T-cell (primary cell): Measurements from ENCODE around the gene EIF4G3. TPM values are rescaled to one million over a fixed set of nuclear protein-coding genes. Genes with fewer than 3 reads are reported as not detected.

Experiments used
- ATAC-seq, 4 experiments: fragments of 200-7000 bp in 3 of 4; fragments of 150-1000 bp in 1 of 4; cut with Tn5 transposase; replicated peaks in 1 of 4; 1 replicate in 3 of 4; 2 replicates in 1 of 4; pipeline ENCODE4 v1.10.0; 2021; ENCODE audit warnings: moderate library complexity in 3 of 4, mild to moderate bottlenecking in 2 of 4, moderate number of reproducible peaks in 1 of 4
- CTCF ChIA-PET, 2 donors: fragments of 300-600 bp; sonication (Branson Sonifier 250); formaldehyde crosslinking; loops; one replicate each; lab custom pipeline; 2022; ENCODE audit warnings: antibody characterized with exemption in 2 of 2; lab: Charles Lee
- POLR2A ChIA-PET, 2 donors: fragments of 300-600 bp; sonication (Branson Sonifier 250); formaldehyde crosslinking; loops; one replicate each; lab custom pipeline; 2022; ENCODE audit warnings: antibody characterized with exemption in 2 of 2; lab: Charles Lee
- DNase-seq, 35 experiments: peaks; one replicate each; pipeline versions ENCODE4 v3.0.0 to v3.0.0-alpha.2; 2013 to 2023
- H3K27ac ChIP-seq: one replicate; pipeline ENCODE4 v1.5.1; 2013; ENCODE audit warnings: low read length
- H3K27me3 ChIP-seq, 2 experiments: replicated peaks in 1 of 2; 1 replicate in 1 of 2; 2 replicates in 1 of 2; pipeline versions ENCODE4 v1.6.1 to v1.7.0; 2013; ENCODE audit warnings: low read length in 1 of 2, mixed read lengths in 1 of 2; ENCODE audit not compliant: control insufficient read depth in 2 of 2, insufficient read depth in 2 of 2; ENCODE audit errors: extremely low read depth in 1 of 2
- H3K36me3 ChIP-seq, 2 donors: 1 replicate in 1 of 2; 2 replicates in 1 of 2; pipeline versions ENCODE4 v1.6.1 to v1.7.0; 2013; ENCODE audit warnings: low read length in 1 of 2; ENCODE audit not compliant: control insufficient read depth in 2 of 2, insufficient read depth in 1 of 2; ENCODE audit errors: extremely low read depth in 1 of 2
- H3K4me1 ChIP-seq, 2 experiments: 1 replicate in 1 of 2; 2 replicates in 1 of 2; pipeline versions ENCODE4 v1.6.1 to v1.7.0; 2013; ENCODE audit warnings: low read length in 2 of 2, mixed read lengths in 1 of 2; ENCODE audit not compliant: insufficient read depth in 2 of 2, control insufficient read depth in 1 of 2; ENCODE audit errors: extremely low read depth in 1 of 2
- H3K4me3 ChIP-seq, 2 donors: 1 replicate in 1 of 2; 2 replicates in 1 of 2; pipeline versions ENCODE4 v1.5.1 to v1.7.0; 2013; ENCODE audit warnings: mild to moderate bottlenecking in 2 of 2, low read length in 1 of 2, moderate library complexity in 1 of 2; ENCODE audit not compliant: control insufficient read depth in 1 of 2; ENCODE audit errors: extremely low read depth in 1 of 2
- H3K9me3 ChIP-seq: 2 replicates; pipeline ENCODE4 v1.7.0; 2013
- H3K27ac Mint-ChIP-seq, 2 donors: one replicate each; pipeline ENCODE4 v1.8.0; 2020 to 2021; ENCODE audit warnings: mild to moderate bottlenecking in 2 of 2, mixed read lengths in 2 of 2
- H3K27me3 Mint-ChIP-seq, 2 donors: one replicate each; pipeline ENCODE4 v1.8.0; 2021 to 2022; ENCODE audit warnings: mixed read lengths in 2 of 2
- H3K36me3 Mint-ChIP-seq: one replicate; pipeline ENCODE4 v1.8.0; 2021; ENCODE audit warnings: mixed read lengths
- H3K4me1 Mint-ChIP-seq, 3 donors: one replicate each; pipeline ENCODE4 v1.8.0; 2020 to 2022; ENCODE audit warnings: mixed read lengths in 3 of 3, mild to moderate bottlenecking in 1 of 3
- H3K4me3 Mint-ChIP-seq, 3 donors: one replicate each; pipeline ENCODE4 v1.8.0; 2020 to 2022; ENCODE audit warnings: mild to moderate bottlenecking in 3 of 3, mixed read lengths in 3 of 3, moderate library complexity in 3 of 3
- H3K9me3 Mint-ChIP-seq, 3 donors: one replicate each; pipeline ENCODE4 v1.8.0; 2020 to 2022; ENCODE audit warnings: mixed read lengths in 3 of 3
- WGBS: methylation state at CpG from one replicate; pipeline ENCODE4 v1.1.5; 2013; ENCODE audit warnings: missing lambda C conversion rate; ENCODE audit not compliant: insufficient coverage; 5-methylcytosine and 5-hydroxymethylcytosine counted together
- total RNA-seq, 35 experiments: library from RNA in 6 of 35; stranded (reverse) in 6 of 35; fragments of 120-200 nt in 1 of 35; gene quantifications; one replicate each; pipeline versions ENCODE4 v1.2.1 to v1.2.4 and lab custom pipeline; 2013 to 2026

Gene EIF4G3
- total RNA-seq, 5 donors from 2014 or later (not counting 1 experiment from before 2014, with no cell fraction given), result 16.8 to 34.1 (median 20.8) TPM

DNA sequence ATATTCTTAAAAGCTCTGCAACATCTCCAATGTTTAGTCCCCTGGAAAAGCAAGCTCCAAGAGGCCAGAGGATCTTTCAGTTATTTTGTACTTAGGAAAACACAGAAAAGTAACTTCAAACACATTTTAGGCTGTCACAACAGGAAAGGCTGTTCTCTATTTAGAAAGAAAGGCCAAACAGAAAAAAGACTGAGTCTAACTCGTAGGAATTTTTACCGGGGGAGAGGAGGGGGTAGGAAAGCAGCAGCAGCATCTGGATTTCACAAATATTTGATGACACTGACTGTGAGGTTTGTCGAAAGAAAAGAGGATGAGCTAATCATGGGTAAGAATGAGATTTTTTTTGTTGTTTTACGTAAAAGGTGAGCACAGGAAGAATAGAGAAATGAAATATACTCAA lies 107.1 kb downstream of the EIF4G3 start:
- POLR2A ChIA-PET, result no interaction called here
- H3K27me3 Mint-ChIP-seq, result no peaks in the 10 kb centered on the region
- no peaks in the 10 kb centered on the region for H3K9me3 ChIP-seq
- no peak overlapping the region for H3K4me3 ChIP-seq
- H3K27ac ChIP-seq, result no peak overlapping the region
- no peak overlapping the region for H3K4me3 Mint-ChIP-seq
- ATAC-seq (no peak), DNase-seq (no peak)
- H3K27me3 ChIP-seq, result no peaks in the 10 kb centered on the region
- H3K36me3 Mint-ChIP-seq, result peaks cover 10% of the 10 kb centered on the region
- no peaks in the 10 kb centered on the region for H3K4me1 Mint-ChIP-seq
- H3K4me1 ChIP-seq, result no peaks in the 10 kb centered on the region
- no peaks in the 10 kb centered on the region for H3K36me3 ChIP-seq
- no peaks in the 10 kb centered on the region for H3K9me3 Mint-ChIP-seq
- 84% methylated on average over 2 of the region's 4 CpGs for WGBS
- no peak overlapping the region for H3K27ac Mint-ChIP-seq
- CTCF ChIA-PET, result interaction anchor here in 1 of 2 donors (0.5 kb wide), 1 partner anchor 916 kb away, joined by 3 read pairs; no protein-coding TSS in a partner anchor

DNA sequence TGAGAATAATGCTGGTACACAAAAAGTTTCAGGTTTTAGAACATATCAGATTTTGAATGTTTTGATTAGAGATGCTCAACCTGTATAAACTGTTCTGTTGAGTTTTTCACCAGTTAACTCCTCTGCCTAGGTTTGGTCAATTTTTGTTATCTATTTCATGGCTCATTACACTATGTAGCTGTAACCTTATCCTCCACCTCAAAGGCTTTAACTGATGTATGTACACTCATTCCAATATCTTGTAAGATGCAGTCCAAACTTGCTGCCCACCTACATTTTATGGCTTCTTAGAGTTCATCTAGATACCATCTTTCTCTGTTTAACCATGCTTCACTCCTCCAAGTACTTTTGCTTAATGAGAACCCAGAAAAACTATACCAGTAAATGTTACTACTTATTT lies 107.8 kb downstream of the EIF4G3 start:
- H3K36me3 Mint-ChIP-seq, result peaks cover 6% of the 10 kb centered on the region
- CTCF ChIA-PET, result no interaction called here
- DNase-seq (no peak), ATAC-seq (no peak)
- H3K9me3 ChIP-seq, result no peaks in the 10 kb centered on the region
- no peaks in the 10 kb centered on the region for H3K4me1 ChIP-seq
- H3K27me3 Mint-ChIP-seq, result no peaks in the 10 kb centered on the region
- no peak overlapping the region for H3K4me3 ChIP-seq
- no peak overlapping the region for H3K4me3 Mint-ChIP-seq
- POLR2A ChIA-PET, result no interaction called here
- H3K4me1 Mint-ChIP-seq, result no peaks in the 10 kb centered on the region
- no peak overlapping the region for H3K27ac Mint-ChIP-seq
- H3K36me3 ChIP-seq, result no peaks in the 10 kb centered on the region
- no peaks in the 10 kb centered on the region for H3K9me3 Mint-ChIP-seq
- H3K27me3 ChIP-seq, result no peaks in the 10 kb centered on the region
- H3K27ac ChIP-seq, result no peak overlapping the region

DNA sequence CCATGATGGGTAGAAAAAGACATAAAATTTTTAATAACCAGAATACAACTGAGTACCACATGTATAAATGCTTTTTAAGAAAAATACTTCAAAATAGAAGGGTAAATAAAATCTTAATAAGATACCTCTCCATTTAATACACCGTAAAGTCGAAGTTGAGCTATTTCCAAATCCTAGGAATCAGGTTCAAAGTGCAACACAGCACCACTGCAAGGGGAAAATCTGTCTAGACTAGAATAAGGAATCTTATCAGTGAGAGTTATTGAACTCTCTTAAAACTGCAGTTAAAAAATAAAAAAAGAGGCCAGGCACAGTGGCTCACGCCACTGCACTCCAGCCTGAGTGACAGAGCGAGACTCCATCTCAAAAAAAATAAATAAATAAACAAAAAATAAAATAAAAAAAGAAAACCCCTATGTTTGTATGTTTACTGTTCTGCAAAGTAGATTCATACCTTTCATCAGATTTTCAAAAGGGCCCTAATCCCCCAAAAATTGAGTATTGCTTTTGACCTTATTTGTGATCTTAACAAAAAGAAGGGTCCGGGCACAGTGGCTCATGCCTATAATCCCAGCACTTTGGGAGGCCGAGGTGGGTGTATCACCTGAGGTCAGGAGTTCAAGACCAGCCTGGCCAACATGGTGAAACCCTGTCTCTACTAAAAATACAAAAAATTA lies 109.0 kb downstream of the EIF4G3 start:
- ChIA-PET POLR2A (no interaction called here), CTCF (no interaction called here)
- Mint-ChIP-seq H3K27me3 (no peaks in the 10 kb centered on the region), H3K4me1 (no peaks in the 10 kb centered on the region), H3K4me3 (no peak overlapping the region), H3K36me3 (no peaks in the 10 kb centered on the region), H3K27ac (no peak overlapping the region), H3K9me3 (no peaks in the 10 kb centered on the region)
- ATAC-seq (no peak), DNase-seq (no peak)
- Histone ChIP-seq H3K4me1 (no peaks in the 10 kb centered on the region), H3K27me3 (no peaks in the 10 kb centered on the region), H3K4me3 (no peak overlapping the region), H3K9me3 (no peaks in the 10 kb centered on the region), H3K36me3 (no peaks in the 10 kb centered on the region), H3K27ac (no peak overlapping the region)
- WGBS, result no CpG with 5 or more reads among the region's 6 CpGs

- ATAC-seq, result no peak
- Mint-ChIP-seq H3K36me3 (no peaks in the 10 kb centered on the region), H3K27ac (no peak overlapping the region), H3K9me3 (no peaks in the 10 kb centered on the region), H3K27me3 (no peaks in the 10 kb centered on the region), H3K4me3 (no peak overlapping the region), H3K4me1 (no peaks in the 10 kb centered on the region)
- Histone ChIP-seq H3K27ac (no peak overlapping the region), H3K9me3 (no peaks in the 10 kb centered on the region), H3K4me1 (no peaks in the 10 kb centered on the region), H3K36me3 (no peaks in the 10 kb centered on the region), H3K27me3 (no peaks in the 10 kb centered on the region), H3K4me3 (no peak overlapping the region)
- no peak for DNase-seq
- no CpG with 5 or more reads among the region's 3 CpGs for WGBS
- ChIA-PET POLR2A (no interaction called here), CTCF (no interaction called here)
Measured at GRCh38 chr1:21066356-21067012, 110.2 kb downstream of the EIF4G3 start.

- Histone ChIP-seq H3K4me3 (no peak overlapping the region), H3K9me3 (no peaks in the 10 kb centered on the region), H3K36me3 (no peaks in the 10 kb centered on the region), H3K27me3 (no peaks in the 10 kb centered on the region), H3K4me1 (no peaks in the 10 kb centered on the region), H3K27ac (no peak overlapping the region)
- Mint-ChIP-seq H3K4me3 (no peak overlapping the region), H3K9me3 (no peaks in the 10 kb centered on the region), H3K27ac (no peak overlapping the region), H3K4me1 (no peaks in the 10 kb centered on the region), H3K36me3 (no peaks in the 10 kb centered on the region), H3K27me3 (no peaks in the 10 kb centered on the region)
- ChIA-PET POLR2A (no interaction called here), CTCF (no interaction called here)
- WGBS, result no CpG with 5 or more reads among the region's 2 CpGs
- ATAC-seq (no peak), DNase-seq (no peak)
Measured at GRCh38 chr1:21065851-21066250, 110.8 kb downstream of the EIF4G3 start.

DNA sequence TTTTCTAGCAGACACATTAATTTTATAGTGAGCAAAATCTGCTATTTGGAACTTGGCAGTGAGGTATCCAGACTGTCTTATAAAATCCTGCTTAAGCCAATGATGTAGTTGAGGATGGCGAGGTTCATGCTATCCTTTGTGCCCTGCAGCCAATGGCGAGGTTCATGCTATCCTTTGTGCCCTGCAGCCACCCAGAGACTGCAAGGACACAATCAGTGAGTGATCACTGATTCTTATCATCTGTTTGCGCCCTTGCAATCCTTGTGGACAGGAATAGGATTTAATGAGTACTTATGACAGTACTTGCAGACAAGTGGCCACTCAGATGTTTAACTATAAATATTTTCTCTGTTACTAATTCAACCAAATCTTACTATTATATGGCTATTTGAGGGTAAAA lies 112.6 kb downstream of the EIF4G3 start:
- Mint-ChIP-seq H3K27ac (no peak overlapping the region), H3K36me3 (no peaks in the 10 kb centered on the region), H3K9me3 (no peaks in the 10 kb centered on the region), H3K4me1 (no peaks in the 10 kb centered on the region), H3K27me3 (no peaks in the 10 kb centered on the region), H3K4me3 (no peak overlapping the region)
- Histone ChIP-seq H3K36me3 (no peaks in the 10 kb centered on the region), H3K27me3 (no peaks in the 10 kb centered on the region), H3K4me3 (no peak overlapping the region), H3K9me3 (no peaks in the 10 kb centered on the region), H3K27ac (no peak overlapping the region), H3K4me1 (no peaks in the 10 kb centered on the region)
- ATAC-seq (no peak), DNase-seq (no peak)
- ChIA-PET CTCF (no interaction called here), POLR2A (no interaction called here)
- WGBS, result 95% methylated on average over 2 of the region's 3 CpGs
